Activated CD4-positive, alpha-beta T cell treated with anti-CD3 and anti-CD28 coated beads, Interleukin-2, amount 50 U/mL, for 48 hours (primary cell): ENCODE measurements around the gene OSCAR.

Experiments
- DNase-seq, 2 experiments: peaks; one replicate each; pipeline ENCODE4 v3.0.0-alpha.2; 2020

The OSCAR gene

GRCh38 chr19:54081032-54081431 lies 19.6 kb downstream of the OSCAR start, which contains the start of gene TARM1:
Gene TARM1, minus strand, starts transcription at chr19:54081365. Its CDS starts 25 bp downstream, at chr19:54081340.
- no peak for DNase-seq

- no peak for DNase-seq
Measured at GRCh38 chr19:54077334-54077733, 23.3 kb downstream of the OSCAR start.

GRCh38 chr19:54074851-54075250 lies 25.8 kb downstream of the OSCAR start:
- DNase-seq = no peak

GRCh38 chr19:54073829-54074228 lies 26.8 kb downstream of the OSCAR start:
- DNase-seq = no peak

GRCh38 chr19:54069470-54069869 lies 31.1 kb downstream of the OSCAR start:
- DNase-seq = no peak

GRCh38 chr19:54063350-54064116 lies 37.1 kb downstream of the OSCAR start, which contains the start of gene VSTM1:
Gene VSTM1, minus strand, starts transcription at chr19:54063897. Its CDS starts 120 bp downstream, at chr19:54063777.
- no peak for DNase-seq

GRCh38 chr19:54062643-54063042 lies 38.0 kb downstream of the OSCAR start:
- no peak for DNase-seq

- no peak for DNase-seq
Measured at GRCh38 chr19:54047616-54048015, 53.0 kb downstream of the OSCAR start.

- no peak for DNase-seq
Measured at GRCh38 chr19:54045771-54046170, 54.8 kb downstream of the OSCAR start.
